ENCODE results near the gene OGT. TPM values are rescaled to one million over a fixed set of nuclear protein-coding genes. Genes with fewer than 3 reads are reported as not detected.
"Not testable (repeated sequence)": the region's sequence is repeated elsewhere in the genome, so short reads cannot be mapped to it uniquely, and the experiment has no call there.

Gene OGT
- total and polyA plus RNA-seq, 3 experiments from 2014 or later = 35.6 to 216 (median 211) TPM

GRCh38 chrX:71593210-71593609 lies 60.3 kb downstream of the OGT start:
- peak overlapping the region in 2 of 8 donors; percentile 41 to 43 for H3K27ac Mint-ChIP-seq
- POLR2A ChIA-PET = interaction anchor here (0.6 kb wide), 1 partner anchor 60 kb away, joined by 4 read pairs; no protein-coding TSS in a partner anchor
- H3K4me3 Mint-ChIP-seq; CTCF ChIA-PET; H3K4me1 ChIP-seq (ENCODE audit: insufficient read depth, low read length); H3K27me3 ChIP-seq (ENCODE audit: insufficient read depth, low read length, poor library complexity, severe bottlenecking); H3K9me3 ChIP-seq (ENCODE audit: low read length); H3K4me3 ChIP-seq (ENCODE audit: low read length); H3K27ac ChIP-seq (ENCODE audit: low read depth, low read length); H3K9me3 Mint-ChIP-seq; H3K27me3 Mint-ChIP-seq; H3K36me3 ChIP-seq (ENCODE audit: insufficient read depth, low read length); DNase-seq: not testable (repeated sequence)
- H3K4me1 Mint-ChIP-seq = peaks cover 5 to 10% (median 5%) of the 10 kb centered on the region in 3 donors
- H3K36me3 Mint-ChIP-seq = peaks cover 0 to 27% (median 7%) of the 10 kb centered on the region in 3 donors

GRCh38 chrX:71599965-71600364 lies 67.1 kb downstream of the OGT start:
- ChIA-PET CTCF (no interaction called here), POLR2A (interaction anchor here (0.6 kb wide), 1 partner anchor 378 kb away, joined by 4 read pairs; no protein-coding TSS in a partner anchor)
- peak in 1 of 5 donors; percentile 41 for DNase-seq
- Histone ChIP-seq H3K4me1 (ENCODE audit: insufficient read depth, low read length) (no peaks in the 10 kb centered on the region), H3K36me3 (ENCODE audit: insufficient read depth, low read length) (peaks cover 19% of the 10 kb centered on the region), H3K4me3 (ENCODE audit: low read length) (no peak overlapping the region), H3K9me3 (ENCODE audit: low read length) (no peaks in the 10 kb centered on the region), H3K27ac (ENCODE audit: low read depth, low read length) (no peak overlapping the region), H3K27me3 (ENCODE audit: insufficient read depth, low read length, poor library complexity, severe bottlenecking) (no peaks in the 10 kb centered on the region)
- Mint-ChIP-seq H3K4me1 (peaks cover 21 to 35% (median 32%) of the 10 kb centered on the region in 3 donors), H3K27ac (peak overlapping the region in 5 of 8 donors; percentile 27 to 66 (median 54)), H3K36me3 (peaks cover 18 to 78% (median 26%) of the 10 kb centered on the region in 3 donors), H3K4me3 (no peak overlapping the region), H3K9me3 (peaks cover 0 to 2% (median 0%) of the 10 kb centered on the region in 5 donors), H3K27me3 (peaks cover 0 to 2% of the 10 kb centered on the region in 2 donors)

DNA sequence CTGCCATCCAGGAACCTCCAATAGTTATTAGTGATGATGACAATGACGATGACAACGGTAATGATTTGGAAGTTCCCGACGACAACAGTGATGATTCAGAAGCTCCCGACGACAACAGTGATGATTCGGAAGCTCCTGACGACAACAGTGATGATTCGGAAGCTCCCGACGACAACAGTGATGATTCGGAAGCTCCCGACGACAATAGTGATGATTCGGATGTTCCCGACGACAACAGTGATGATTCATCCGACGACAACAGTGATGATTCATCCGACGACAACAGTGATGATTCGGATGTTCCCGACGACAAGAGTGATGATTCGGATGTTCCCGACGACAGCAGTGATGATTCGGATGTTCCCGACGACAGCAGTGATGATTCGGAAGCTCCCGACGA lies 70.7 kb downstream of the OGT start:
- H3K4me1 ChIP-seq (ENCODE audit: insufficient read depth, low read length) = peaks cover 33% of the 10 kb centered on the region
- no peaks in the 10 kb centered on the region for H3K9me3 ChIP-seq (ENCODE audit: low read length)
- peaks cover 0 to 2% (median 0%) of the 10 kb centered on the region in 5 donors for H3K9me3 Mint-ChIP-seq
- H3K4me3 ChIP-seq (ENCODE audit: low read length) = no peak overlapping the region
- H3K27ac Mint-ChIP-seq = peak overlapping the region in 5 of 8 donors; percentile 6 to 99 (median 76)
- peaks cover 18 to 75% (median 31%) of the 10 kb centered on the region in 3 donors for H3K36me3 Mint-ChIP-seq
- ChIA-PET POLR2A (no interaction called here), CTCF (no interaction called here)
- no peaks in the 10 kb centered on the region for H3K27me3 ChIP-seq (ENCODE audit: insufficient read depth, low read length, poor library complexity, severe bottlenecking)
- H3K4me1 Mint-ChIP-seq = peaks cover 49 to 64% (median 57%) of the 10 kb centered on the region in 3 donors
- peaks cover 18% of the 10 kb centered on the region for H3K36me3 ChIP-seq (ENCODE audit: insufficient read depth, low read length)
- H3K27me3 Mint-ChIP-seq = no peaks in the 10 kb centered on the region
- no peak overlapping the region for H3K4me3 Mint-ChIP-seq
- no peak for DNase-seq
- H3K27ac ChIP-seq (ENCODE audit: low read depth, low read length) = no peak overlapping the region

- Mint-ChIP-seq H3K4me3 (peak overlapping the region in 1 of 7 donors; percentile 32), H3K4me1 (peaks cover 54 to 69% (median 62%) of the 10 kb centered on the region in 3 donors), H3K27me3 (no peaks in the 10 kb centered on the region), H3K27ac (peak overlapping the region in 7 of 8 donors; percentile 30 to 99 (median 69)), H3K36me3 (peaks cover 21 to 79% (median 31%) of the 10 kb centered on the region in 3 donors), H3K9me3 (peaks cover 0 to 1% (median 0%) of the 10 kb centered on the region in 5 donors)
- Histone ChIP-seq H3K4me3 (ENCODE audit: low read length) (no peak overlapping the region), H3K27ac (ENCODE audit: low read depth, low read length) (no peak overlapping the region), H3K36me3 (ENCODE audit: insufficient read depth, low read length) (peaks cover 17% of the 10 kb centered on the region), H3K9me3 (ENCODE audit: low read length) (no peaks in the 10 kb centered on the region), H3K27me3 (ENCODE audit: insufficient read depth, low read length, poor library complexity, severe bottlenecking) (no peaks in the 10 kb centered on the region), H3K4me1 (ENCODE audit: insufficient read depth, low read length) (peaks cover 38% of the 10 kb centered on the region)
- no peak for DNase-seq
- ChIA-PET POLR2A (no interaction called here), CTCF (no interaction called here)
Measured at GRCh38 chrX:71604141-71604540, 71.2 kb downstream of the OGT start.

DNA sequence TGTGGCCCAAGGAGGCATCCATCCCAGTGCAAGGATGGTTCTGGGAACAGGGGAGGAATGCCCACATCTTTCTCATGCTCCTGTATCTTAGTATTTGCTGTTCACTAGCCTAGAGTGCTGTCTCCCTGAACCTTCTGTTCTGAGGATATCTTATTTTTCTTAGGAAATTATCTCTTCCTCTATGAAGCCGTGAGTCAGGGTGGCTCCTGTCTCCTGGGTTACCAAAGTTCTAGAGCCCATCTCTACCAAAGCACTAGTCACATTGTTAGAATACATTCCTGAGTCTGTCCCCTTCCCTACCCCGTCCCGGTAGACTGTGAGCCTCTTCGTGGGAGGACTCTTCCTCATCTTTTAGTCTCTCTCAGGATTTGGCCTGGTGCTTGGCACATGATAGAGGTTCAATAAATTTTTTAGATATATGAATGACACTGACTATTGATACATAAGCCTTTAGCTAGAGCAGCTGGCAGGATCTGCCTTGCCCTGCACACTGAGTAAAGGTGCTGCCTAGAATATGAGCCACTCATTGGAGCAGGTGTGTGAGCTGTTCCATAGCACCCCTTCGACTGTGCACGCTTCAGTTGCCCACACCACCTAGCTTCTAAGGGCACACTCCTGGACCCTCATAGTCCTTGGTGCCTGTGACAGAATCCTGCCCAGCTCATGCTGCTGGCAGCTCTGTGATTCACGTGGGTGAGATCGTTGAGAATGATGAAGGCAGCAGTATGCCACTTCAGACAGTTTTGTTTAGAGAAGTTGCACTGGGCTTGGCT lies 72.1 kb downstream of the OGT start:
- Mint-ChIP-seq H3K27ac (peak overlapping the region; percentile 28 to 99 (median 84)), H3K4me1 (peaks cover 60 to 74% (median 68%) of the 10 kb centered on the region in 3 donors), H3K27me3 (no peaks in the 10 kb centered on the region), H3K4me3 (peak overlapping the region in 3 of 7 donors; percentile 20 to 65 (median 32)), H3K9me3 (no peaks in the 10 kb centered on the region), H3K36me3 (peaks cover 23 to 78% (median 32%) of the 10 kb centered on the region in 3 donors)
- no peak for DNase-seq
- Histone ChIP-seq H3K36me3 (ENCODE audit: insufficient read depth, low read length) (peaks cover 14% of the 10 kb centered on the region), H3K4me1 (ENCODE audit: insufficient read depth, low read length) (peaks cover 44% of the 10 kb centered on the region), H3K27ac (ENCODE audit: low read depth, low read length) (no peak overlapping the region), H3K9me3 (ENCODE audit: low read length) (no peaks in the 10 kb centered on the region), H3K4me3 (ENCODE audit: low read length) (no peak overlapping the region), H3K27me3 (ENCODE audit: insufficient read depth, low read length, poor library complexity, severe bottlenecking) (no peaks in the 10 kb centered on the region)
- ChIA-PET CTCF (no interaction called here), POLR2A (interaction anchor here (0.8 kb wide), 1 partner anchor 72 kb away, joined by 3 read pairs; no protein-coding TSS in a partner anchor)

DNA sequence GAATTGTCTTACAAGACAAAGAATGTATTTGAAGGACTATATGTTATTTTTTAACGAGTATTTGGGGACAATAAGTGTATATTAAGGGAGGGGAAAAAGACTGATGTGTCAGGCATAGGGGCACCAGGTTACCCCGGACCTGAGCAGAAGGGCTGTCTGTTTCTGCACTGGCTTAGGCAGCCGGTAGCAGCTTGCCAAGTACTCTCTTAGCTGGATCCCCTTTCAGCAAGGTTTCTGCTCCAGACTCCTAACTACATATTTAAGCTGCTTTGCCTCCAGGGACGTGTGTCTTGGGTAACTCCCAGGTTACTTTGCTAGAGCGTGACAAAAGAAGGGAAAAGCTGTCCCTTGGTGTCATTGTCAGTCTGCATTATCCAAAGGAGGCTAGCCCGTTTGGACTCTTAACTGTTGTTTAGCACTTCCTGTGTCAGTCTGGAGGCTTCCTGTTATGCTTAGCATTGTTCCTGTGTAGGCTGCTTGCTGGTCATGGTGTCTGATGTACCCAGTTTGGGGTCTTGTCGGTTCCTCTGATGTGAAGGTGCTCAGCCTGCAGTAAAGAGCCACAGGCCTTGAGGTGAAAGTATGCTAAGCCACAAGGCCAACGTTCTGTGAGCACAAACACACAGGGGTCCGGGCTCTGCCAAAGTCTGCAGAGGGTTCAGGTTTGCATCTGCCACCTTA lies 73.8 kb downstream of the OGT start:
- H3K27ac ChIP-seq (ENCODE audit: low read depth, low read length) = peak overlapping the region; percentile 16
- Mint-ChIP-seq H3K9me3 (no peaks in the 10 kb centered on the region), H3K27me3 (no peaks in the 10 kb centered on the region), H3K4me1 (peaks cover 63 to 82% (median 79%) of the 10 kb centered on the region in 3 donors), H3K4me3 (peak overlapping the region; percentile 60 to 85 (median 72)), H3K27ac (peak overlapping the region; percentile 91 to 99 (median 96)), H3K36me3 (peaks cover 23 to 79% (median 39%) of the 10 kb centered on the region in 3 donors)
- peak in 3 of 5 donors; percentile 71 to 78 (median 72) for DNase-seq
- H3K9me3 ChIP-seq (ENCODE audit: low read length) = no peaks in the 10 kb centered on the region
- ChIA-PET POLR2A (interaction anchor here (0.7 to 1.8 kb wide), 3 partner anchors 16 to 74 kb away, joined by 3 to 5 read pairs (median 4); partner anchors contain the start of gene OGT), CTCF (interaction anchor here (0.9 to 2.3 kb wide), 4 partner anchors 10 to 43 kb away, joined by 3 to 12 read pairs (median 6); partner anchors contain the start of gene CXCR3)
- no peaks in the 10 kb centered on the region for H3K27me3 ChIP-seq (ENCODE audit: insufficient read depth, low read length, poor library complexity, severe bottlenecking)
- peaks cover 14% of the 10 kb centered on the region for H3K36me3 ChIP-seq (ENCODE audit: insufficient read depth, low read length)
- H3K4me1 ChIP-seq (ENCODE audit: insufficient read depth, low read length) = peaks cover 44% of the 10 kb centered on the region
- H3K4me3 ChIP-seq (ENCODE audit: low read length) = peak overlapping the region; percentile 37

DNA sequence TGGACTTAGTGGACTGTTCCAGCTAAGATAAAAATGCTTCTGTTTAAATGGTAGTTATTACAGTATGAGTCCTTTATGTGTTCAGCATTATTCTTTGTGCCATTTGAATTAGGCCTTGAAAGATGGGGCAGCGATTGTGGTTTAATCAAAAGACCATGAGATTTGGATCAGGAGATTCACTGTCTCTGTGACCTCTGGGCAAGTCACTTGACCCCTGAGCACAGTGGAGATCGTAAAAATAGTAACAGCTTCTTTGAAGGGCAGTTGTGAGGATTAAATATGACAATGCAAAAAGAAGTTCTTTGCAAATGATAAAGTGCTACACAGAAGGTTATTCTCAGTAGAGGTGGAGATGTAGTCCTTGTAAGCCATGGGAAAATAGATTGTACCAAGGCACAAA lies 74.6 kb downstream of the OGT start:
- H3K4me1 ChIP-seq (ENCODE audit: insufficient read depth, low read length) = peaks cover 44% of the 10 kb centered on the region
- Mint-ChIP-seq H3K4me3 (peak overlapping the region; percentile 60 to 85 (median 72)), H3K36me3 (peaks cover 20 to 77% (median 38%) of the 10 kb centered on the region in 3 donors), H3K27me3 (no peaks in the 10 kb centered on the region), H3K27ac (peak overlapping the region; percentile 80 to 99 (median 96)), H3K4me1 (peaks cover 64 to 82% (median 80%) of the 10 kb centered on the region in 3 donors), H3K9me3 (no peaks in the 10 kb centered on the region)
- peaks cover 14% of the 10 kb centered on the region for H3K36me3 ChIP-seq (ENCODE audit: insufficient read depth, low read length)
- DNase-seq = no peak
- CTCF ChIA-PET = interaction anchor here (2.1 to 2.3 kb wide), 2 partner anchors 9 to 14 kb away, joined by 8 to 12 read pairs; no protein-coding TSS in a partner anchor
- H3K27me3 ChIP-seq (ENCODE audit: insufficient read depth, low read length, poor library complexity, severe bottlenecking) = no peaks in the 10 kb centered on the region
- POLR2A ChIA-PET = interaction anchor here (0.9 to 1.8 kb wide), 3 partner anchors 9 to 16 kb away, joined by 3 to 5 read pairs (median 4); no protein-coding TSS in a partner anchor
- H3K9me3 ChIP-seq (ENCODE audit: low read length) = no peaks in the 10 kb centered on the region
- peak overlapping the region; percentile 16 for H3K27ac ChIP-seq (ENCODE audit: low read depth, low read length)
- peak overlapping the region; percentile 37 for H3K4me3 ChIP-seq (ENCODE audit: low read length)

Measured in CD8-positive, alpha-beta memory T cell (primary cell).